ENCODE results near the gene RALGAPB. TPM values are rescaled to one million over a fixed set of nuclear protein-coding genes. Genes with fewer than 3 reads are reported as not detected.

The RALGAPB gene
- total RNA-seq, result 32.5 and 51.0 TPM in 2 replicates

GRCh38 chr20:38472513-38473366, at the start of gene RALGAPB:
Gene RALGAPB, plus strand, starts transcription at chr20:38472843. Its CDS starts 15,590 bp downstream, at chr20:38488433.

GRCh38 chr20:38434770-38435554, 37.7 kb upstream of the RALGAPB start, which contains the start of gene SNHG17:
Gene SNHG17, minus strand, starts transcription at chr20:38435328.

GRCh38 chr20:38581013-38581412, 108.4 kb downstream of the RALGAPB start, which contains the start of gene ADIG:
Gene ADIG, plus strand, starts transcription at chr20:38581197. Its CDS starts 54 bp downstream, at chr20:38581251.

GRCh38 chr20:38601216-38602184, 128.9 kb downstream of the RALGAPB start, which contains the start of gene ARHGAP40:
Gene ARHGAP40, plus strand, starts transcription at chr20:38601809.

Other genes starting within 250 kb of the RALGAPB start
- gene KIAA1755, start 212.1 kb upstream of the RALGAPB start, total RNA-seq, result not detected in 2 replicates
- not detected in 2 replicates for gene BPI, start 168.7 kb upstream of the RALGAPB start, total RNA-seq
- gene LBP, start 126.4 kb upstream of the RALGAPB start, total RNA-seq, result not detected in 2 replicates
- gene SNHG17, start 37.5 kb upstream of the RALGAPB start, total RNA-seq, result 25.5 and 26.0 TPM in 2 replicates
- gene ADIG, start 108.4 kb downstream of the RALGAPB start, total RNA-seq, result not detected in 2 replicates
- gene ARHGAP40, start 129.0 kb downstream of the RALGAPB start, total RNA-seq, result 0.68 and 4.3 TPM in 2 replicates

Data from nasal cavity respiratory epithelium epithelial cell of viscerocranial mucosa (primary cell).